ENCODE data around the gene ROR2.

ROR2 gene

DNA sequence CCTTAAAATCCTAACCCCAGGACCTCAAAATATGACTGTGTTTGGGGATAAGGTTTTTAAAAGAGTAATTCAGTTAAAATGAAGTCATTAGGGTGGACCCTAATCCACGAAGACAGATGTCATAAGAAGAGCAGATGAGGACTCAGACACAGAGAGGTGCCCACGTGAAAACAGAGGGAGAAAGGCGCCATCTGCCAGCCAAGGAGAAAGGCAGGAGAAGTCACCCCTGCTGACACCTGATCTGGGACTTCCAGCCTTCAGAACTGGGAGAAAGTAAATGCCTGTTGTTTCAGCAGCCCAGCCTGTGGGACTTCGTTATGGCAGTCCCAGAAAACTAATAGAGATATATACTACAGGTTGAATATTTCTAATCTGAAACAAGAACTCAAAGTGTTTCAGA is 67.4 kb downstream of the ROR2 start:
- no peak for DNase-seq (ENCODE audit: low read depth, low spot score)

DNA sequence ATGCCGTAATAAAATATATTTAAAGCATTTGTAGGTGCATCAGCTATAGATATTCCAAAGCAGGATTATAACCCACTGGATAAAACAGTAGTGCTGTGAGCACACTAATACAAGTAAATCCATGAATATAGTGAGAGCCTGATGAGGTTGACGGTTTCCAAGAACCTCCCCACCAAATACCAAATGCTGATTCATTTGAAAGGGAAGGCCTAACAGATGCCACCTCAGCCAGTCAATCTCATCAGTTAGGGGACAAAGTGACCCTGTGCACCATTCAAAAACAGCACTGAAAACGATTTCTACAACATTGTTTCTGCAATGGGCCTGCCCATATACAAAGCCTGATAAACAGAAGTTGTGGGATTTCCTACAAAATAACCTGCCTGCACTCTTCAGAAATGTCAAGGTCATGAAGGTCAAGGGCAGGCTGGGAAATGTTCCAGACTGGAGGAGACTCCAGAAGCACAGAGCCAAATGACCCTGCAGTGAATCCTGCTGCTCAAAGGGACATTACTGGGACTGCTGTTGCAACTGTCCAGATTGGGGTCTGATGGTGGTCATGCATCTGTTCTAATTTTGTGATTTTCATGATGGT is 69.6 kb downstream of the ROR2 start:
- no peak for DNase-seq (ENCODE audit: low read depth, low spot score)

DNA sequence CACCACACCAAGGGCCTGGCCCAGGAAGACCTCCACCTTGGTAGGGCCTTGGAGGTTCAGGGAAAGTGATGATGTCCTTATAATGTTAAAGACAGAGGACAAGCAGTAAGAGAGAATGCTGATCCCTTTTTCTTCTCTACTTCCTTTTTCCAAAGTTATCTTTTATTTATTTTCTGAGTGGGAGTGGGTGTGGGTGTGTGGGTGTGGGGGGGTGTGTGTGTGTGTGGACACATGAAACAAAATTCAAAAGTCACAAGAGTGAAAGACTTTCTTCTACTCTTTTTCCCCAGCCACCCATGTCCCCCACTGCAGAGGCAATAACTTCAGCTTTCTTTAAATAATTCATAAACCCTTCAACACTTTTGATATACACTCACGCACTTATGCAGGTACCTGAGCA is 70.8 kb downstream of the ROR2 start:
- DNase-seq (ENCODE audit: low read depth, low spot score) = no peak

DNA sequence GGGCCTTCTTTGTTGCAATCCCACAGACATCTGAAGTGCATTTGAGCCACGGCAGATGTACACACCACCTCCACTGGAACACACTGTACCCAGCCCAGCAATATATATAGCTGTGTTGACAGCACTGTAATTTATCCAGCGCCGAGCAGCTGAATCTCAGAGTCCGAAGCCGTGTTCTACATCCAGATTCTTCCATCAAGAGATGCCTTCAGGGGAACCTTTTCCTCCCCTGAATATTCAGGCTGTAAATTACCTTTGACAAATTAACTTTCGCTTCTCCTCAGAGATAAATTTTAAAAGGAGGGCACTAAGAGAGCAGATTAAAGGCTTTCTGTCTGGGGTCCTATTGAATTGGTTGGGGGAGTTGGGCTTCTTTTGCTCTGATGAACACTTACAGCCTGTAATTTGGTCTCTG is 76.4 kb downstream of the ROR2 start:
- no peak for DNase-seq (ENCODE audit: low read depth, low spot score)

DNA sequence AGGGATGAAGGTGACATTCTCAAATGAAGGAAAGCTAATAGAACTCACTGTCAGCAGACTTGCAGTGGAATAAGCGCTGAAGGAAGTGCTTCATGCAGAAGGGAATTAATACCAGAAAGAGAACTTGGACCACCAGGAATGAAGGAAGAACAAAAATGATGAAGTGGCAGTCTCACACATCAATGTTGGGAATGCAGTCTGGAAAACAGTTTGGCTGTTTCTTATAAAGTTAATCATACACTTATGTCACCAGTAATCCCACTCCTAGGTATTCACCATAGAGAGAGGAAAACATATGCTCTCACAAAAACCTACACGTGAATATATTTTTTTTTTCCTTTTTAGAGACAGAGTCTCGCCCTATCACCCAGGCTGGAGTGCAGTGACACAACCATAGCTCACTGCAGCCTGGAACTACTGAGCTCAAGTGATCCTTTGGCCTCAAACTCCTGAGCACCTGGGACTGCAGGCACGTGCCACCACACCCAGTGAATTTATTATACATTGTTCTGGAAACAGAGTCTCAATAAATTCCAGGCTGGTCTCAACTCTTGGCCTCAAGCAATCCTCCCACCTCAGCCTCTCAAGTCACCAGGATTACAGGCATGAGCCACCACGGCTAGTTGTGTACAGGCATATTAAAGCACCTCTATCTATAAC is 81.2 kb downstream of the ROR2 start:
- DNase-seq (ENCODE audit: low read depth, low spot score) = no peak

DNA sequence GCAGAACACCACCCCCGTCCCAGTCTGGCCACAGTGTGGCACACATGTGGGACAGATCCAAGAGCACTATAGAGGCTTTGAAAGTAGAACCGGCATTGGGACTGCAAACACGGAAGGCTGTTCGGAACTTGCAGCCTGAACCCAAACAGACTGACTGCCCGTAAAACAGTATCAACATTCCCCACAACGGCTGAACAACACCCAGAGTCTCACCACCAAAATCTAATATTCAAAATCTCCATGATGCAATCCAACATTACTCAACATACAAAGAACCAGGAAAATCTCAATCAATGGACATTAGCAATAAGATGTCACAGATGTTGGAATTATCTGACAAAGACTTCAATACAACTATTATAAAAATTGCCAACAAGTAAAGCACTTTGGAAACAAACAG is 82.3 kb downstream of the ROR2 start:
- DNase-seq (ENCODE audit: low read depth, low spot score) = no peak

DNA sequence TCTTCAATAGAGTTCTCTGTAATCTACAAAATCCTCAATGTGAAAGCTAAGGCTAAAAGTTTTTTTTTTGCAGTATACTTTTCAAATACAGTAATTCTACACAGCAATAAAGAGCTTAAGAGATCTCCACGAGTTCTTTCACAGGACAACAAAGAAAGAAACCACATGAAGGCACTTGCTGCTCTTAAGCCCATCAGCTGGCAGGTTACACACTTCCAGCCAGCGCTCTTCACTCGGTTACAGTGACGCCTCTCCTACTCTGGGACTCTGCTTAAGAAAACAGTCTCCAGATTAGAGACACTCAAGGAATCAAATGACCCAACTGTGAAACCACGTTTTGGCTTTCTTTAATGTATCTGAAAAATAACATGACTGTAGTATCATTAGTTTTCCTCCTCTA is 85.0 kb downstream of the ROR2 start:
- no peak for DNase-seq (ENCODE audit: low read depth, low spot score)

DNA sequence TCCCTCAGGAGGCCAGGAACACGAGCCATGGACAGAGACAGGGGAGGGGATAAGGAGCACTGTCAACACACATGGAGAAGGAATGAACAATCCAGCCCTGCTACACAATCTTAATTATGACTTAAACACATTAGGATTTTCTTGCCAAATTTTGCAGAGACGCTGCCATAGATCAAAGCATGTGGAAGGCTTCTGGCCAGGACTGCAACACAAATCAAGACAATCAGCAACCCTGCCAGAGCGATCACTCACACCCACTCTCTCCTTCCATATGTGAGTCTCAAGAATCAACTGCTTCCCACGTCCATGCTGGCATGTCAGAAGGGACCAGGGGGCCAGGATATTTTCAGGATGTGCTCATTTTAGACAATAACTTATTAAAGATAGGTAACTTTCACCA is 85.6 kb downstream of the ROR2 start:
- DNase-seq (ENCODE audit: low read depth, low spot score) = no peak

DNA sequence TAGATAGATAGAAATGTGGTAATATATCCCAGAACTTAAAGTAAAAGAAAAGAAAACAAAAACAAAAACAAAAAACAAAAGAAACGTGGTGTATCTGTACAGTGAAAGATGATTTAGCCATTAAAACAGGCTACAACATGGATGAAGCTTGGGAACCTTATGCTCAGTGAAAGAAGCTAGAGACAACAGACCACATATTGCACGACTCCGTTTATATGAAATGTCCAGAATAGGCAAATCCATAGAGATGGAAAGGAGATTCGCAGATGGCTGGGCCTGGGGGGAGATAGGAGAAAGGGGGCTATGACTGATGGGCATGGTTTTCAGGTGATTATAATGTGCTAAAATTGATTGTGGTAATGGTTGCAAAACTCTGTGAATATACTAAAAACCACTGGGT is 86.6 kb downstream of the ROR2 start:
- no peak for DNase-seq (ENCODE audit: low read depth, low spot score)

DNA sequence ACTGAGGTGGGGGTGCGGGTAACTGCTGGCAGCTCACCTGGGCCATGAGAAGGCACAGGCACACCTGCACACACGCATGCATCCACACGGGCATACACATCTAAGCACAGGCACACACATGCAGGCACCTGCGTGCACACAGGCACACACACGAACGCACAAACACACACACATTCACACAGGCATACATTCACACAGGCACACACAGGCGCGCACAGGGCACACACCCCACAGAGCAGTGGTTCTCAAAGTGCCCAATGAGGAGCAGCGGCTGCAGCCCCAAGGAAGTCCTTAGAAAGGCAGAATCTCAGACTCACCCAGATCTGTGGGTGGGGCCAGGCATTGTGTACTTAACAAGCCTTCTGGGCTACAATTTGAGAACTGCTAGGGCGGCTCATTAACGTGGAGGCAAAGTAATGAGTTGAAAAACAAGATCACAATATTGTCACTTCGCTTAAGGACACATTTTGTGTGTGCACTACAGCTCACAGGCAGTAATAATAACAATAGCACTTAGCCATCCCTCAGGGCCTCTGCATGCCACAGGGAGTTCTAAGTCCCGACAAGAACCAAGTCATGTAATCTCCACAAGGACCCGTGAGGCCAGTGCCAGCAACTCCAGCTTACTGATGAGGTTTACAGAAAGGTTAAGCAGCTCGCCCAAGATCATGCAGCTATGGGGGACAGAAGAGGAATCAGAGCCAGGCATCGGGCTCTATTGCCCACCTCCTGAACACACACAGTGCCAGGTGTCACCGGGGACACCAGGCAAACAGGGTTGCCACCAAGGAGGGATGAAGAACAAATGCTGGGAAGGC is 91.6 kb downstream of the ROR2 start:
- DNase-seq (ENCODE audit: low read depth, low spot score) = no peak

DNA sequence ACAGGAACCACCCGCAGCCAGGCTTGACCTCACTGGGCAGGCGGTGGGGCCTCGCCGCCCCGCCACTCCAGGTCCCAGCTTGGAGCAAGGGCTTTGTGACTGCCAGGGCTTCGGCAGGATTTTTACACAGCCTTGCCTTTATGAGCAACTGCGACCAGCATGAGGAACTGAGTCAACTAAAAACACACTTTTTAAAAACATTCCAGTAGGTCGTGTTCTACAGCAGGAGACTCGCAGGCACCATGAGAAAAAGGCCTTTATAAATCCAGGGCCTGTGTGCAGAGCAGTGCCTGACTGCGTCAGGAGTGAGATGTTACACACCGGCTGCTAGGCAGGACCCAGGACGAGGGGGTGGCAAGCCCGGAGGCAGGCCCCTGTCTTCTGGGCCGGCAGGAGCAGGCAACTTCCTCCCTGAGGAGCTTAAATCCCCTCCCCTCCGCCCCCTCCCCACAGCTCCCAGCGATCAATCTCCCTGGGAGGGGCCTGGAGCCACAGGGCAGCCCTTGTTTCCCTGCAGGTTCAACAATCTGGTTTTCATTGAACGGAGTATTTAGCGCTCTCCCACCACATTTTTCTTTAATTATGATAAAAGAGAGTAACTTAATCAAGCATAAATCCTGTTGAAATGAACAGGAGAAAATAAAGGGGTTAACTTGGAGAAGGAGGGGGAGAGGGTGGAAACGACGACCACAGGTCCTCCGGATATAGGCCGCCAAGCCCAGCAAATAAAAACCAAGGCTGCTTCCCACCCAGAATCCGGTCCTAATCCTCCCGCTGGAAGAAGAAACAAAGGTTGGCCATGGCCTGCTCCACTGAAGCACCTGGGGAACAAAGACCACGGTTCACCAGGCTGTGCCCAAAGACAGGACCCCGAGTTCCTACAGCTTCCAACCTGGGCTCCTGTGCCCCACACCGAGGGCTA is 92.5 kb downstream of the ROR2 start:
- DNase-seq (ENCODE audit: low read depth, low spot score) = no peak

DNA sequence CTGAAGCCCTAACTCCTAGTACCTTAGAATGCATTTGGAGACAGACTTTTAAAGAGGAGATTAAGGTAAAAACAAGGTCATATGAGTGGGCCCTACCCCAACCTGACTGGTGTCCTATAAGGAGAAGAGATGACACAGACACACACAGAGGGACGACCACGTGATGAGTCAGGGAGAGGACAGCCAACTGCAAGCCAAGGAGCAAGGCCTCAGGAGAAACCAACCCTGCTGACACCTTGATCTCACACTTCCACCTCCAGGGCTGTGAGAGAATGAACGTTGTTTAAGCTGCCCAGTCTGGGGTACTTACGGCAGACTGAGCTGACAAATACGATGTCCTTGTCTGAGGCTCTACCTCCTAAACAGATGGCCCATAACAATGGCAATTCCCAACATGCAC is 93.6 kb downstream of the ROR2 start:
- no peak for DNase-seq (ENCODE audit: low read depth, low spot score)

DNA sequence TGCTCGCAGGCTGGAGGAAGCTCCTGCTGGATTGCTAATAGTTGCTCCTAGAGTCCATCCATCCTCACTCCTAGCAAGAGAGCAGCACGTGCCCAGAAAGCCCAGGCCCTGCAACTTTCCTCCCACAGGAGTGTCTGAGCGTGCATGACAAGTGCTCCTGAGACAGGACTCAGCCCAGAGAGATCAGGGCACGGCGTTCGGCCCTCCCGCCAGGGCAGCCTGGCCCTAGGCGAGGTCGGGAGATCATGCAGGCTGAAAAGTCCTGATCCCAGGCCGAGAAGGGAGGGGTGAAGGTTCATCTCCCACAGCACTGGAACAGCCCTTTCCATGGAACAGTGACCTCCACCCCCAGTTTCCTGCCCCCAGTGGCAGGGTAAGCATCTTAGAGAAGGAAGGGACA is 94.8 kb downstream of the ROR2 start:
- DNase-seq (ENCODE audit: low read depth, low spot score) = no peak

DNA sequence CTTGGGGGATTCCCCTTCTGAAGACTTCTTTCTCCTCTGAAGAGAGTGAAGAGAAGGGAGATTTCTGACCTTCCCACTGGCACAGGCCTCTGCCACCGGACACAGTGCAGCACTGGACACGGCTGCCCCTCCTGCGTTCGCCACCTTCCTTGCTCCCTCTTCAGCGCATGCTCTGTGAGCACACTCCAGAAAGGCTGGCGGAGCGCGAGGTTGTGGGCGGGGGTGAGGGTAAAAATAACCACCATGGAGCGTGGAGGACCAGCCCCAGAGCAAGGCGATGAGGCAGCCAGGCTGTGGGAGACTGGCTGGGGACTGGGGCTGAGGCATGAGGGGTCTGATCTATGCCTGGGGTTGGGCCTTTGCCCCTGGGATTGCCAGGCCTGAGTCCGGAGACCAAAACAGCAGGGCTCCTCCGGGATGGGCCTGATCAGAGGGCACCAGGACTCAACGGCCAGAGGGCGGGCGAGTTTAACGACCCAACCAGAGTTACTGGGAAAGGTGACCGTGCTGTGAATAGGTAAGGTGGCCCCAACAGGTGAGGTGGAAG is 97.2 kb downstream of the ROR2 start:
- DNase-seq (ENCODE audit: low read depth, low spot score) = no peak

DNA sequence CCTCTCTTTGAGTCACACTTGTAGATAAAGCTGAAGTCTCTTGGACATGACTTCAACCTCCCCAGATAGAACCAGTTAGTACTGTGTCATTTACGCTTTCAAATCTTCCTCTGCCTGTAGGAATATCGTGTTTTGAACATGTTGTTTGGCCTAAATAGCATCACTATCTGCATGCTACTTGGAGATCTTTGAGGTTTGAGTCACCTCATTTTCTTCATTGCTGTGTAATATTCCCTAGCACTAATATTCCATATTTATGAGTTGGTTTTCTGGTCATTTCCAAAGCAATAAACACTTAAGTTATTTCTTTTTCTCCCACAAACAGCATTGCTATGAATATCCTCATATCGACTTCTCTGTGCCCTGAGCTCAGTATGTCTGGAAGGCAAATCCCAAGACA is 100.3 kb downstream of the ROR2 start:
- no peak for DNase-seq (ENCODE audit: low read depth, low spot score)

DNA sequence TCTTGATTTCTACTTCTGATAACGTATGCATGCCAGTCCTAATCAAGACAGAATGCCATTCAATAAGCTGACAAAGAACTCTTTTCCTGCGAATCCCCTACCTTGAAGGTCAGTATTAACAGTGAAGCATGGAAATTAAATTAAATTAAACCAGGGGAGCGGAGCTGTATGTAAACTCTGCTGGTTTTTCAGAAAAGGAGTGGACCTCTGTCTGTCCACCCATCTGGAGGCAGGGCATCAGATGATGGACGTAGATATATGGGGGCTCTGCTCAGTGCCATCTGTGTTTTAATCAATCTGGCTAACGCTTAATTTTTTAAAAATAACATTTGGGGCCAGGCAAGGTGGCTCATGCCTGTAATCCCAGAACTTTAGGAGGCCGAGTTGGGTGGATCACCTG is 101.9 kb downstream of the ROR2 start:
- no peak for DNase-seq (ENCODE audit: low read depth, low spot score)

DNA sequence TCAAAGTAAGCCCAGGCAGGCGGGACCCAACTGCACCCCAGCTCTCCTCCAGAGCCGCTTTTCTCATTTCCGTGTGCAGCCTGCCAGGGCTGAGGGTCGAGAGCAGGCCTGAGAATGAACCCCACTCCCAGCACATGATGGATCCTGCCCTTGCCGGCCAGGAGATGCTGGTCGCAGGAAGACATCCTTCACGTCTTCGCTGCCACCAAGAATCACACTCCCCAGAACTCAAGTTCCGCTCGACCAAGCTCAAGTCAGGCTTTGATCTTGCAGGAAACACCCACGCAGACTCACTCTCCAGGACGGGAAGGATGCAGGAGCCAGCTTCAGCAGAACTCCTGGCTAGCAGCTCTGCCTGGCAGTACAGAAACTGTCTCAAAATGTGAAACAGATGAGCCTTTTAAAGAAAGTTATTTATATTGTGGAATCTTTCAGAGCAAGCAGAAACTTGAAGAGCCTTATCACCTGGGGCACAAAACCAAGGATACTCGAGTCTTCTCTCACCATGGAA is 102.4 kb downstream of the ROR2 start:
- no peak for DNase-seq (ENCODE audit: low read depth, low spot score)

DNA sequence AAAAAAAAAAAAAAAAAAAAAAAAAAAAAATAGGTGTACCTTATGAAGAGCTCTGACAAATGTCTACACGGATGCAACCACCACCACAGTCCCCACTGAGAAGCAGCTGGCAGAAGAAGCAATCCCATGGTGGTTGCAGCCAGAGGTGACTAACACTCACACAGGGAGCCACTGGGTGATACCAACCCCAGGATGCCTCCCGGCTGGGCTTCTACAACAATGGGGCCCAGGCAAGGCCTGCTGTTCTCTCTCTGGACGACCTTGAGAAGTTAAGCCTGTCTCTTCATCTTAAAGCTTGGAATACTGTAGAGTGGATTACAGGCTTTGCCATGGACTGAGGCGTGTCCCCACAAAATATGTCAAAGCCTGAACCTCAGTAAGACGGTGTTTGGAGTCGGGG is 104.1 kb downstream of the ROR2 start:
- DNase-seq (ENCODE audit: low read depth, low spot score) = no peak

DNA sequence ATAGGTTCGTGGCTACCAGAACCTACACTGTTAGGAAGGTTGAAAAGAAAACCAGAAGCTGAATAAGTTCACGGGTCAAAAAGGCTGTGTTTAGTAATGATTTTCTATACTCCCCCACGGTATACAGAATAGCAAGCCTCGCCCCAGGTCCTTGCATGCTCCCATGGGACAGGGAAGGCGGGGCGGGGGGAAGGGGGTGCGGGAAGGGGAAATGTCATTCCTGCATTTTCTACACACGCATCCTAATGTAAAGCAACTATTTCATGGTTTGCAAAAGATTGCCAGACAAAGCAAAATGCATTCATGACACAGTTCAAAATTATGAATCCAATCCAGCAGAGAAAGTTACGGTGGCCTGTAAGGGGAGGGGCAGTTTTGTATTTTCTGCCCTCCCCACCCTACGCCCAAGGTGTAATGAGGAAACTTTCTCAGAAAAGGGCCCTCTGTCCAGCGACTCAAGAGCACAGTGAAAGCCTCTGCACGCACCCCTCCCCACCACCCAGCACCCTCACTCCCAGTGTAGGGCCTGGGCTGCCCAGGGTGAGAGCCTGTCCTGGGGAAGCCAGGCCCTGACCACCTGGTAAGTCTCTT is 105.2 kb downstream of the ROR2 start:
- no peak for DNase-seq (ENCODE audit: low read depth, low spot score)

DNA sequence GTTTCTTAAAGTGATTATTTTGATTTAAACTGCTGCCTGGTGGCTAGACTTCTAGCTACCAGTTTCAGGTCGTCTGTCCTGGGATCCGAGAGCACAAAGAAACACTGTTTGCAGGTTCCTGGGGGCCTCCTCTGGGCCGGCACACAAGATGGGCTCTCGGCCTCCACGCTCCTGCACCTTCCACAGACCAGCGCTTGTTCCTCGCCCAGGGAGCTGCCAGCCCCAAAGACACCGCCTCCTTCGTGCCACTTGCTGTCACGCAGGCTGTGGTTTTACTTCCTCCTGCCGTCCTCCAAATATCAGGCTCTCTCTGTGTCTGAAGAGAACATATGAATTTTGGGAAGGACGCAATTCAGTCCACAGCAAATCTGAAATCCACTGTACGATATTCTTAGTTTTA is 105.8 kb downstream of the ROR2 start:
- DNase-seq (ENCODE audit: low read depth, low spot score) = no peak

DNA sequence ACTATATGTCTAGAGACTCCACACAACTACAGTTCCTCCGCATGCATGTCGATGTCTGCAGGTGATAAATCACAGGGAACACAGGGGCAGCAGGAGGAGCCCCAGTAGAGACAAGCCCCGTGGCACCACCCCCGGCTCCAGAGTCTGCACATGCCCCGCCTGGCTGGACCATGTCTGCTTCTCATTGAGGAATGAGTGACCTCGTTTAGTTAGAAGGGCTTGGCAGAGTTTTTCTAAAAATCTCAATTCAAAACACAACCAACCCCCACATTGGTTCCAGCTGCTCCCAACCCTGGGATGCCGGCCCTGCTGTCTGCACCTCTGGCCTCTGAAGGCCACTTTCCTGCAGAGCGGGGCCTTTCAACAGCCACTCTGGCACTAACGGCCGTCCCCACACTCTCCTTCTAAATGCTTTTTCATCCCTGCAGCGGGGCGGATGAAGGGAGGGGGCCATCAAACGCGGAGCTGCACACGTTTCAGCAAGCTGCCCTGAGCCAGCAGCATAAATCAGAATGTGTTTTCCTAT is 106.3 kb downstream of the ROR2 start:
- DNase-seq (ENCODE audit: low read depth, low spot score) = no peak
